ENCODE measurements around the gene BRAT1. TPM values are rescaled to one million over a fixed set of nuclear protein-coding genes. Genes with fewer than 3 reads are reported as not detected.

The BRAT1 gene
- total RNA-seq, 2 experiments from 2014 or later: 24.1 to 24.5 TPM

- H3K27ac ChIP-seq (ENCODE audit: low read depth in 1 of 2, low read length in 2 of 2): no peak overlapping the region
- no peaks in the 10 kb centered on the region for H3K27me3 ChIP-seq (ENCODE audit: control insufficient read depth in 1 of 2, insufficient read depth in 2 of 2, low read length in 2 of 2)
- intact Hi-C loops (cut with DNase I, micrococcal nuclease): no loop called here
- ATAC-seq (ENCODE audit: poor library complexity): no peak
- Mint-ChIP-seq H3K4me1 (ENCODE audit: low read depth) (no peaks in the 10 kb centered on the region), H3K36me3 (ENCODE audit: low read depth) (peaks cover 3% of the 10 kb centered on the region), H3K4me3 (no peak overlapping the region), H3K27me3 (no peaks in the 10 kb centered on the region), H3K9me3 (no peaks in the 10 kb centered on the region), H3K27ac (no peak overlapping the region)
- no peak for TF ChIP-seq CTCF (IDR thresholded peaks at IDR 0.05)
- peaks cover 2% of the 10 kb centered on the region for H3K36me3 ChIP-seq (ENCODE audit: insufficient read depth, low read length)
- no peak for DNase-seq
- ChIA-PET POLR2A (no interaction called here), CTCF (no interaction called here)
- H3K4me1 ChIP-seq (ENCODE audit: insufficient read depth, low read length): no peaks in the 10 kb centered on the region
- H3K9me3 ChIP-seq (ENCODE audit: control insufficient read depth in 1 of 2, insufficient read depth in 1 of 2, low read length in 2 of 2): no peaks in the 10 kb centered on the region
- no peak overlapping the region for H3K4me3 ChIP-seq (ENCODE audit: low read length)
Measured at GRCh38 chr7:2587134-2587533, 31.8 kb upstream of the BRAT1 start.

GRCh38 chr7:2586326-2587020, 31.1 kb upstream of the BRAT1 start:
- no peaks in the 10 kb centered on the region for H3K36me3 Mint-ChIP-seq (ENCODE audit: low read depth)
- H3K4me3 Mint-ChIP-seq: no peak overlapping the region
- H3K27me3 Mint-ChIP-seq: no peaks in the 10 kb centered on the region
- DNase-seq (no peak), ATAC-seq (ENCODE audit: poor library complexity) (no peak)
- H3K9me3 ChIP-seq (ENCODE audit: control insufficient read depth in 1 of 2, insufficient read depth in 1 of 2, low read length in 2 of 2): no peaks in the 10 kb centered on the region
- H3K4me1 Mint-ChIP-seq (ENCODE audit: low read depth): no peaks in the 10 kb centered on the region
- no peak overlapping the region for H3K4me3 ChIP-seq (ENCODE audit: low read length)
- H3K27me3 ChIP-seq (ENCODE audit: control insufficient read depth in 1 of 2, insufficient read depth in 2 of 2, low read length in 2 of 2): no peaks in the 10 kb centered on the region
- intact Hi-C loops (cut with DNase I, micrococcal nuclease): no loop called here
- ChIA-PET POLR2A (no interaction called here), CTCF (interaction anchor here (1.2 kb wide), 1 partner anchor 135 kb away, joined by 3 read pairs; no protein-coding TSS in a partner anchor)
- H3K9me3 Mint-ChIP-seq: no peaks in the 10 kb centered on the region
- no peak for TF ChIP-seq CTCF (IDR thresholded peaks at IDR 0.05)
- no peak overlapping the region for H3K27ac Mint-ChIP-seq
- peaks cover 2% of the 10 kb centered on the region for H3K36me3 ChIP-seq (ENCODE audit: insufficient read depth, low read length)
- H3K27ac ChIP-seq (ENCODE audit: low read depth in 1 of 2, low read length in 2 of 2): no peak overlapping the region
- no peaks in the 10 kb centered on the region for H3K4me1 ChIP-seq (ENCODE audit: insufficient read depth, low read length)

- Histone ChIP-seq H3K9me3 (ENCODE audit: control insufficient read depth in 1 of 2, insufficient read depth in 1 of 2, low read length in 2 of 2) (no peaks in the 10 kb centered on the region), H3K27me3 (ENCODE audit: control insufficient read depth in 1 of 2, insufficient read depth in 2 of 2, low read length in 2 of 2) (no peaks in the 10 kb centered on the region), H3K4me3 (ENCODE audit: low read length) (no peak overlapping the region), H3K36me3 (ENCODE audit: insufficient read depth, low read length) (peaks cover 2% of the 10 kb centered on the region), H3K4me1 (ENCODE audit: insufficient read depth, low read length) (no peaks in the 10 kb centered on the region), H3K27ac (ENCODE audit: low read depth in 1 of 2, low read length in 2 of 2) (no peak overlapping the region)
- ChIA-PET CTCF (interaction anchor here (1.2 kb wide), 1 partner anchor 134 kb away, joined by 3 read pairs; no protein-coding TSS in a partner anchor), POLR2A (no interaction called here)
- Mint-ChIP-seq H3K27ac (no peak overlapping the region), H3K9me3 (no peaks in the 10 kb centered on the region), H3K36me3 (ENCODE audit: low read depth) (no peaks in the 10 kb centered on the region), H3K4me3 (no peak overlapping the region), H3K4me1 (ENCODE audit: low read depth) (no peaks in the 10 kb centered on the region), H3K27me3 (no peaks in the 10 kb centered on the region)
- TF ChIP-seq CTCF (IDR thresholded peaks at IDR 0.05): no peak
- intact Hi-C loops (cut with DNase I, micrococcal nuclease): no loop called here
- DNase-seq (no peak), ATAC-seq (ENCODE audit: poor library complexity) (no peak)
Measured at GRCh38 chr7:2585446-2585845, 30.1 kb upstream of the BRAT1 start.

Data from CD4-positive, alpha-beta T cell (primary cell).